RPMI8226 (cell line): ENCODE results near the gene CYB561D2.

Experiments used
- DNase-seq: peaks from one replicate; pipeline ENCODE4 v3.0.0-alpha.2; 2015

CYB561D2 gene

GRCh38 chr3:50324351-50325112 lies 26.1 kb upstream of the CYB561D2 start:
- peak; percentile 72 for DNase-seq

GRCh38 chr3:50325113-50325480 lies 25.6 kb upstream of the CYB561D2 start:
- no peak for DNase-seq

GRCh38 chr3:50325497-50326181 lies 25.0 kb upstream of the CYB561D2 start:
- DNase-seq, result no peak

GRCh38 chr3:50326182-50326541 lies 24.5 kb upstream of the CYB561D2 start:
- no peak for DNase-seq

GRCh38 chr3:50327129-50327528 lies 23.5 kb upstream of the CYB561D2 start:
- DNase-seq, result no peak

- peak; percentile 98 for DNase-seq
Measured at GRCh38 chr3:50327943-50328691, 22.5 kb upstream of the CYB561D2 start, which contains the start of gene TUSC2. Gene TUSC2, minus strand, starts transcription at chr3:50328223. Its CDS starts 124 bp downstream, at chr3:50328099.

GRCh38 chr3:50330330-50330729 lies 20.3 kb upstream of the CYB561D2 start:
- no peak for DNase-seq

- no peak for DNase-seq
Measured at GRCh38 chr3:50331364-50331907, 19.2 kb upstream of the CYB561D2 start.

GRCh38 chr3:50333744-50334328 lies 16.8 kb upstream of the CYB561D2 start:
- no peak for DNase-seq

- no peak for DNase-seq
Measured at GRCh38 chr3:50334339-50335075, 16.2 kb upstream of the CYB561D2 start.

GRCh38 chr3:50336452-50337174 lies 14.0 kb upstream of the CYB561D2 start:
- no peak for DNase-seq

- peak; percentile 98 for DNase-seq
Measured at GRCh38 chr3:50337175-50337861, 13.3 kb upstream of the CYB561D2 start.

GRCh38 chr3:50338965-50339364 lies 11.7 kb upstream of the CYB561D2 start:
- peak; percentile 40 for DNase-seq

GRCh38 chr3:50339485-50340146 lies 11.0 kb upstream of the CYB561D2 start:
- peak; percentile 32 for DNase-seq

GRCh38 chr3:50340147-50340447 lies 10.6 kb upstream of the CYB561D2 start:
- no peak for DNase-seq

GRCh38 chr3:50340448-50341329 lies 10.0 kb upstream of the CYB561D2 start, which contains the start of gene RASSF1:
Gene RASSF1, minus strand, starts transcription at chr3:50340836. Its CDS starts 31 bp downstream, at chr3:50340805.
- peak; percentile 78 for DNase-seq

GRCh38 chr3:50341537-50341936 lies 9.1 kb upstream of the CYB561D2 start:
- DNase-seq, result no peak

- DNase-seq, result no peak
Measured at GRCh38 chr3:50341996-50342650, 8.5 kb upstream of the CYB561D2 start.
